ENCODE results near the gene NRG3.

- no peak for TF ChIP-seq ZNF214 (tag by site-specific recombination; IDR thresholded peaks at IDR 0.05; ENCODE audit: borderline replicate concordance)
- TF ChIP-seq REST (tag by site-specific recombination; IDR thresholded peaks at IDR 0.05) = no peak
- TF ChIP-seq ZNF776 (tag by site-specific recombination; IDR thresholded peaks at IDR 0.05; ENCODE audit: borderline replicate concordance) = no peak
- no peak for TF ChIP-seq ZBTB7A (tag by site-specific recombination; IDR thresholded peaks at IDR 0.05; ENCODE audit: low read depth)
- TF ChIP-seq ZNF629 (tag by site-specific recombination; IDR thresholded peaks at IDR 0.05) = no peak
- TF ChIP-seq CTCF (tag by site-specific recombination; IDR thresholded peaks at IDR 0.05) = no peak
- no peak for TF ChIP-seq YY1 (tag by site-specific recombination; IDR thresholded peaks at IDR 0.05)
- TF ChIP-seq ZNF266 (tag by site-specific recombination; IDR thresholded peaks at IDR 0.05; ENCODE audit: low read depth) = no peak
- TF ChIP-seq, protein P1, sequence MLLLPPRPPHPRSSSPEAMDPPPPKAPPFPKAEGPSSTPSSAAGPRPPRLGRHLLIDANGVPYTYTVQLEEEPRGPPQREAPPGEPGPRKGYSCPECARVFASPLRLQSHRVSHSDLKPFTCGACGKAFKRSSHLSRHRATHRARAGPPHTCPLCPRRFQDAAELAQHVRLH (tag by site-specific recombination; IDR thresholded peaks at IDR 0.05) = no peak
- no peak for TF ChIP-seq ZNF366 (tag by site-specific recombination; conservative IDR thresholded peaks at IDR 0.05)
- no peak for TF ChIP-seq MYNN (tag by site-specific recombination; IDR thresholded peaks at IDR 0.05; ENCODE audit: borderline replicate concordance)
- no peak for TF ChIP-seq MZF1 (tag by site-specific recombination; IDR thresholded peaks at IDR 0.05; ENCODE audit: borderline replicate concordance)
- no peak for TF ChIP-seq ZBTB20 (tag by site-specific recombination; IDR thresholded peaks at IDR 0.05)
Measured at GRCh38 chr10:83012866-83013265, 1137.9 kb downstream of the NRG3 start.

All from HEK293 (cell line).